ENCODE results near the gene TRIM63. TPM values are rescaled to one million over a fixed set of nuclear protein-coding genes. Genes with fewer than 3 reads are reported as not detected.

TRIM63 gene
- total and polyA plus RNA-seq, 2 of the 13 experiments (the other 11 are each of a cell fraction or from before 2014, with no cell fraction given): not detected

DNA sequence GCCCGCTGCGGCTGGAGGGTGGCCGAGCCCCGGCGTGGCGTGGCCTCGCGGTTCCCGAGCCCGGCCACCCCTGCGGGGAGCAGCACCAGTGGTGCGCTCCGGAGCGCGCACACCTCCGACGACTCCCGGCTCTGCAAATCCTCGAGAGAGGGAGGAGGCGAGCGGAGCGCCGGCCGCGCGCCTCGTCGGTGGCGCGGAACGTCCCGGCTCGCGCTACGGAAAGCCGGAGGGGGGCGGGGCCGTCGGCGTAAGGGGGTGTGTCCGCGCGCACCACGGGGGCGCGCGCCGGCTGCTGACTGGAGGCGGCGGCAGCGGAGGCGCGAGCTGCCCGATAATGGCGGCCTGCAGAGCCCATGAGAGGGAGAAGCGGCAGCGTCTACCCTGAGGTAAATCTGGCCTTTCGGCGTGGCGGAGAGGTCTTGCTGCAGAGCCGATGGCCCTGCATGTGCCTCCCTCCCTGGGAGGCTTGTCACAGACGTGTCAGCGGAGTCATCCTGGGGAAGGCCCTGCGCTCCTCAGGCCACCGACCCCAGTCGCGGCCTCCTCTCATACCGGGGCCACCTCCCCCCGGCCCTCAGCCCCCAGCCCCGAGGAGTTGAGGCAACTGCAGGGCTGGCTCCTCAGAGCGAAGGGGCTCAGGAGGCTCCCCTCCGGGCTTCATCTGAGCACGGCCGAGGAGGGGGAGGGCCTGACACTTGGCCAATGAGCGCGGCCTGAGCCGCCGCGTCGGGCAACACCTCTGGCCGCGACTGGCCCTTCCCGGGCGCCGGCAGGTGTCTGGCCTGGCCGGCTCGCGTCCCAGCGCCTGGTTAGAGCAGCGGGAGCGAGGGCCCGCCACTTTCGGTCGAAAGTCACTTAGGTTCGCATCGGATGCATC is 44.3 kb upstream of the TRIM63 start, which contains the start of gene PDIK1L (continued):
- peak; percentile 77 for TF ChIP-seq NFYB (CRISPR knock-in tag; IDR thresholded peaks at IDR 0.05)
- peak; percentile 25; the same call in 1 of the 2 replicates for TF ChIP-seq KLF11 (CRISPR knock-in tag; IDR thresholded peaks at IDR 0.05)
- peak; percentile 42; the same call in 1 of the 2 replicates for TF ChIP-seq ZNF501 (CRISPR knock-in tag; IDR thresholded peaks at IDR 0.05)
- TF ChIP-seq TBX2 (CRISPR knock-in tag; IDR thresholded peaks at IDR 0.05; ENCODE audit: borderline replicate concordance): peak; percentile 72
- TF ChIP-seq ZNF225 (CRISPR knock-in tag; IDR thresholded peaks at IDR 0.05): peak; percentile 82; the same call in 1 of the 2 replicates
- TF ChIP-seq U2AF1 (optimal IDR thresholded peaks at IDR 0.05; ENCODE audit: low read depth, low read length): peak; percentile 44
- TF ChIP-seq KDM2A (CRISPR knock-in tag; IDR thresholded peaks at IDR 0.05; ENCODE audit: borderline replicate concordance, low read depth): peak; percentile 47; the same call in 1 of the 2 replicates
- no peak for TF ChIP-seq PRPF4 (IDR thresholded peaks at IDR 0.05; ENCODE audit: low read depth, low read length, poor library complexity, severe bottlenecking)
- TF ChIP-seq TCF12 (IDR thresholded peaks at IDR 0.05): no peak
- no peak for TF ChIP-seq TCF12 (CRISPR knock-in tag; IDR thresholded peaks at IDR 0.05)
- no peak for TF ChIP-seq RORA (CRISPR knock-in tag; IDR thresholded peaks at IDR 0.05)
- TF ChIP-seq KLF16 (CRISPR knock-in tag; IDR thresholded peaks at IDR 0.05): peak in 1 of 2 experiments; percentile 31; a peak in 1 of 4 replicates
- 0 out of 2 replicates have a peak, but pooled peaks have one; percentile 26 for TF ChIP-seq ZNF619 (CRISPR knock-in tag; IDR thresholded peaks at IDR 0.05)
- no peak; the same call in 1 of the 2 replicates for TF ChIP-seq ISL2 (CRISPR knock-in tag; IDR thresholded peaks at IDR 0.05)
- TF ChIP-seq, protein P1, sequence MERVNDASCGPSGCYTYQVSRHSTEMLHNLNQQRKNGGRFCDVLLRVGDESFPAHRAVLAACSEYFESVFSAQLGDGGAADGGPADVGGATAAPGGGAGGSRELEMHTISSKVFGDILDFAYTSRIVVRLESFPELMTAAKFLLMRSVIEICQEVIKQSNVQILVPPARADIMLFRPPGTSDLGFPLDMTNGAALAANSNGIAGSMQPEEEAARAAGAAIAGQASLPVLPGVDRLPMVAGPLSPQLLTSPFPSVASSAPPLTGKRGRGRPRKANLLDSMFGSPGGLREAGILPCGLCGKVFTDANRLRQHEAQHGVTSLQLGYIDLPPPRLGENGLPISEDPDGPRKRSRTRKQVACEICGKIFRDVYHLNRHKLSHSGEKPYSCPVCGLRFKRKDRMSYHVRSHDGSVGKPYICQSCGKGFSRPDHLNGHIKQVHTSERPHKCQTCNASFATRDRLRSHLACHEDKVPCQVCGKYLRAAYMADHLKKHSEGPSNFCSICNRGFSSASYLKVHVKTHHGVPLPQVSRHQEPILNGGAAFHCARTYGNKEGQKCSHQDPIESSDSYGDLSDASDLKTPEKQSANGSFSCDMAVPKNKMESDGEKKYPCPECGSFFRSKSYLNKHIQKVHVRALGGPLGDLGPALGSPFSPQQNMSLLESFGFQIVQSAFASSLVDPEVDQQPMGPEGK (CRISPR knock-in tag; IDR thresholded peaks at IDR 0.05): no peak
- peak; percentile 51; the same call in 1 of the 2 replicates for TF ChIP-seq GABPB1 (CRISPR knock-in tag; IDR thresholded peaks at IDR 0.05)
- TF ChIP-seq, protein P2, sequence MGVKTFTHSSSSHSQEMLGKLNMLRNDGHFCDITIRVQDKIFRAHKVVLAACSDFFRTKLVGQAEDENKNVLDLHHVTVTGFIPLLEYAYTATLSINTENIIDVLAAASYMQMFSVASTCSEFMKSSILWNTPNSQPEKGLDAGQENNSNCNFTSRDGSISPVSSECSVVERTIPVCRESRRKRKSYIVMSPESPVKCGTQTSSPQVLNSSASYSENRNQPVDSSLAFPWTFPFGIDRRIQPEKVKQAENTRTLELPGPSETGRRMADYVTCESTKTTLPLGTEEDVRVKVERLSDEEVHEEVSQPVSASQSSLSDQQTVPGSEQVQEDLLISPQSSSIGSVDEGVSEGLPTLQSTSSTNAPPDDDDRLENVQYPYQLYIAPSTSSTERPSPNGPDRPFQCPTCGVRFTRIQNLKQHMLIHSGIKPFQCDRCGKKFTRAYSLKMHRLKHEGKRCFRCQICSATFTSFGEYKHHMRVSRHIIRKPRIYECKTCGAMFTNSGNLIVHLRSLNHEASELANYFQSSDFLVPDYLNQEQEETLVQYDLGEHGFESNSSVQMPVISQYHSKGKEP (CRISPR knock-in tag; IDR thresholded peaks at IDR 0.05): 0 out of 2 replicates have a peak, but pooled peaks have one; percentile 10
- TF ChIP-seq KAT8 (CRISPR knock-in tag; IDR thresholded peaks at IDR 0.05): peak; percentile 51
- TF ChIP-seq DMAP1 (CRISPR knock-in tag; IDR thresholded peaks at IDR 0.05): peak; percentile 82; the same call in 1 of the 2 replicates
- TF ChIP-seq, protein P3, sequence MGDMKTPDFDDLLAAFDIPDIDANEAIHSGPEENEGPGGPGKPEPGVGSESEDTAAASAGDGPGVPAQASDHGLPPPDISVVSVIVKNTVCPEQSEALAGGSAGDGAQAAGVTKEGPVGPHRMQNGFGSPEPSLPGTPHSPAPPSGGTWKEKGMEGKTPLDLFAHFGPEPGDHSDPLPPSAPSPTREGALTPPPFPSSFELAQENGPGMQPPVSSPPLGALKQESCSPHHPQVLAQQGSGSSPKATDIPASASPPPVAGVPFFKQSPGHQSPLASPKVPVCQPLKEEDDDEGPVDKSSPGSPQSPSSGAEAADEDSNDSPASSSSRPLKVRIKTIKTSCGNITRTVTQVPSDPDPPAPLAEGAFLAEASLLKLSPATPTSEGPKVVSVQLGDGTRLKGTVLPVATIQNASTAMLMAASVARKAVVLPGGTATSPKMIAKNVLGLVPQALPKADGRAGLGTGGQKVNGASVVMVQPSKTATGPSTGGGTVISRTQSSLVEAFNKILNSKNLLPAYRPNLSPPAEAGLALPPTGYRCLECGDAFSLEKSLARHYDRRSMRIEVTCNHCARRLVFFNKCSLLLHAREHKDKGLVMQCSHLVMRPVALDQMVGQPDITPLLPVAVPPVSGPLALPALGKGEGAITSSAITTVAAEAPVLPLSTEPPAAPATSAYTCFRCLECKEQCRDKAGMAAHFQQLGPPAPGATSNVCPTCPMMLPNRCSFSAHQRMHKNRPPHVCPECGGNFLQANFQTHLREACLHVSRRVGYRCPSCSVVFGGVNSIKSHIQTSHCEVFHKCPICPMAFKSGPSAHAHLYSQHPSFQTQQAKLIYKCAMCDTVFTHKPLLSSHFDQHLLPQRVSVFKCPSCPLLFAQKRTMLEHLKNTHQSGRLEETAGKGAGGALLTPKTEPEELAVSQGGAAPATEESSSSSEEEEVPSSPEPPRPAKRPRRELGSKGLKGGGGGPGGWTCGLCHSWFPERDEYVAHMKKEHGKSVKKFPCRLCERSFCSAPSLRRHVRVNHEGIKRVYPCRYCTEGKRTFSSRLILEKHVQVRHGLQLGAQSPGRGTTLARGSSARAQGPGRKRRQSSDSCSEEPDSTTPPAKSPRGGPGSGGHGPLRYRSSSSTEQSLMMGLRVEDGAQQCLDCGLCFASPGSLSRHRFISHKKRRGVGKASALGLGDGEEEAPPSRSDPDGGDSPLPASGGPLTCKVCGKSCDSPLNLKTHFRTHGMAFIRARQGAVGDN (CRISPR knock-in tag; IDR thresholded peaks at IDR 0.05): peak; percentile 85
- TF ChIP-seq RARG (CRISPR knock-in tag; IDR thresholded peaks at IDR 0.05; ENCODE audit: low read depth): peak; percentile 35; the same call in 1 of the 2 replicates
- TF ChIP-seq GTF3A (CRISPR knock-in tag; conservative IDR thresholded peaks at IDR 0.05): 0 out of 2 replicates have a peak, but pooled peaks have one; percentile 47
